Epidermal melanocyte (primary cell): ENCODE data around the gene TECPR2.

Experiments used
- DNase-seq: peaks from one replicate; pipeline ENCODE4 v3.0.0; 2011; ENCODE audit warnings: low spot score; ENCODE audit not compliant: insufficient read length

The TECPR2 gene

GRCh38 chr14:102495491-102496330 lies 133.0 kb downstream of the TECPR2 start:
- no peak for DNase-seq

GRCh38 chr14:102496331-102496691 lies 133.6 kb downstream of the TECPR2 start:
- DNase-seq = no peak

GRCh38 chr14:102496958-102497744 lies 134.4 kb downstream of the TECPR2 start:
- no peak for DNase-seq

GRCh38 chr14:102497998-102498677 lies 135.4 kb downstream of the TECPR2 start:
- no peak for DNase-seq

- no peak for DNase-seq
These were observed 136.0 kb downstream of the TECPR2 start for GRCh38 chr14:102498678-102499265.

- no peak for DNase-seq
These were observed 136.8 kb downstream of the TECPR2 start for GRCh38 chr14:102499401-102500157.

- DNase-seq = peak; percentile 48
These were observed 137.5 kb downstream of the TECPR2 start for GRCh38 chr14:102500158-102500662.

GRCh38 chr14:102500713-102501112 lies 138.0 kb downstream of the TECPR2 start:
- DNase-seq = no peak

GRCh38 chr14:102501751-102502315 lies 139.1 kb downstream of the TECPR2 start:
- peak; percentile 63 for DNase-seq

GRCh38 chr14:102502571-102502970 lies 139.8 kb downstream of the TECPR2 start:
- DNase-seq = no peak

- no peak for DNase-seq
These were observed 141.0 kb downstream of the TECPR2 start for GRCh38 chr14:102503641-102504327.

GRCh38 chr14:102504328-102504999 lies 141.7 kb downstream of the TECPR2 start:
- DNase-seq = no peak

GRCh38 chr14:102505000-102505619 lies 142.4 kb downstream of the TECPR2 start:
- DNase-seq = no peak

- no peak for DNase-seq
These were observed 143.3 kb downstream of the TECPR2 start for GRCh38 chr14:102505775-102506625.

- DNase-seq = no peak
These were observed 143.8 kb downstream of the TECPR2 start for GRCh38 chr14:102506626-102506925.

- no peak for DNase-seq
These were observed 144.5 kb downstream of the TECPR2 start for GRCh38 chr14:102507081-102507856.

GRCh38 chr14:102507857-102508312 lies 145.1 kb downstream of the TECPR2 start:
- DNase-seq = no peak
